Fibroblast of villous mesenchyme (primary cell): ENCODE results near the gene SSTR4. TPM values are rescaled to one million over a fixed set of nuclear protein-coding genes. Genes with fewer than 3 reads are reported as not detected.

Source experiments
- DNase-seq: peaks from one replicate; pipeline ENCODE4 v3.0.0-alpha.2; 2010; ENCODE audit warnings: low read depth
- H3K4me3 ChIP-seq: 2 replicates; pipeline ENCODE4 v1.5.1; 2011; ENCODE audit warnings: low read depth, mild to moderate bottlenecking, low read length
- total RNA-seq: library from RNA; depleted of rRNA; stranded (reverse); fragments of >200 nt; gene quantifications from 2 replicates; pipeline ENCODE4 v1.2.3, GENCODE V29; 2012
- TF ChIP-seq, protein P1 (sequence below): IDR thresholded peaks from 2 replicates; pipeline ENCODE4 v1.5.1; 2012; ENCODE audit warnings: low read depth, mild to moderate bottlenecking, low read length; ENCODE audit not compliant: insufficient read depth

SSTR4 gene
- total RNA-seq, 1 donor = not detected

DNA sequence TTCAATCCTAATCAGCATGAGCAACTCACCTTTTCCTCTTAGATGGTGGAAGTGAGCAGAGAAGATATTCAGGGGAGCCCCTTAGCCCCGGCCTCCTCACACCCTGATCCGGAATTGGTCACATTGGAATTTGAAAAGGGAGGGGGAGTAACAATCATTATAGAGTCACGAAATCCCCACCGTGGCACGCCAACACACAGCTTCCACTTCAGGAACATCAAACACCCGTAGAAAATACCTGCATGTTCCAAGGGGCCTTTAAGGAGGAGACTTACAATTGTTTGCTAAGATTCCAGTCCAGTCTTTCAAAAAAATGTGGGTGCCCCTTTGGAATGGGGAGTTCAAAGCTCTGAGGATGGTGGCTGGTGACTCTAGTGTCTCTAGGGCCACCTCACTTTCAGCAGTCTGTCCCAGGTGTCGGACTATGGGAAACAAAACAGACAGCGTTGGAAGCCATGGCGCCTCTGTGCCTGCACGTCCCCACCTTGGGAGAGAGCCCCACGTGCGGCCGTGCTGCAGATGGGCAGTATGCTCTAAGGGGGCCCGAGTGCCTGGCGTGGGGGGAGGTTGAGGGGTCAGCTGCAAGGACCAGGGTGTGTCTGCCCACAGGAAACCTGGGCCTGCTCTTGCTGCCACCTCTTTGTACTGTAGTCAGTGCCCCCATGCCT, 48.6 kb downstream of the SSTR4 start:
- H3K4me3 ChIP-seq = no peak overlapping the region
- TF ChIP-seq, protein P1, sequence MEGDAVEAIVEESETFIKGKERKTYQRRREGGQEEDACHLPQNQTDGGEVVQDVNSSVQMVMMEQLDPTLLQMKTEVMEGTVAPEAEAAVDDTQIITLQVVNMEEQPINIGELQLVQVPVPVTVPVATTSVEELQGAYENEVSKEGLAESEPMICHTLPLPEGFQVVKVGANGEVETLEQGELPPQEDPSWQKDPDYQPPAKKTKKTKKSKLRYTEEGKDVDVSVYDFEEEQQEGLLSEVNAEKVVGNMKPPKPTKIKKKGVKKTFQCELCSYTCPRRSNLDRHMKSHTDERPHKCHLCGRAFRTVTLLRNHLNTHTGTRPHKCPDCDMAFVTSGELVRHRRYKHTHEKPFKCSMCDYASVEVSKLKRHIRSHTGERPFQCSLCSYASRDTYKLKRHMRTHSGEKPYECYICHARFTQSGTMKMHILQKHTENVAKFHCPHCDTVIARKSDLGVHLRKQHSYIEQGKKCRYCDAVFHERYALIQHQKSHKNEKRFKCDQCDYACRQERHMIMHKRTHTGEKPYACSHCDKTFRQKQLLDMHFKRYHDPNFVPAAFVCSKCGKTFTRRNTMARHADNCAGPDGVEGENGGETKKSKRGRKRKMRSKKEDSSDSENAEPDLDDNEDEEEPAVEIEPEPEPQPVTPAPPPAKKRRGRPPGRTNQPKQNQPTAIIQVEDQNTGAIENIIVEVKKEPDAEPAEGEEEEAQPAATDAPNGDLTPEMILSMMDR = no peak

DNA sequence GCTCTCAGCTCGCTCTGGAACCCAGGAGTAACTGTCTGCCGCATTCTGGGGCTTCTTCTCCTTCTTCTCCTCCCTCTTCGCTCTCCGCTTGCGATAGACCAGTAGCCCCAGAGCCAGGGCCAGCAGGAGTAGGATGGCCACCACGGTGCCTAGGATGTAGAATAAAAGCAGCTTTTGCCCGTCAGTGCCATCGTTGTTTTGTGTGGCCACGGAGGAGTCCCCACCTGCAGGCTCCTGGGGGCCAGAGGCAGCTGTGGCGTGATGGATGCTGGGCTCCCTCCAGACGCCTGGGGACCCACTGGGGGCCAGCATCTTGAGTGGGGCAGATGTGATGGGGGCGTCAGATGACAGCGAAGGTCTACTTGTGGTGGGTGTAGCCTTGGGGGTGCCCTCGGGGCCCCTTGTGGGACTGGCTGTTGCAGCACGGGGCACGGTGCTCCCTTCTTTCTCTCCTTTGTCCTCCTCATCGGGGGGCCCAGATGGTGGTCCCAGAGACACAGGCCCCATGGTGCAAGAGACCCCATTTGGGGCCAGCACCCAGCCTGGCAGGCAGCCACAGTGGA, 49.3 kb downstream of the SSTR4 start:
- H3K4me3 ChIP-seq = no peak overlapping the region
- TF ChIP-seq, protein P1 = no peak
- DNase-seq = no peak

More for the DNA sequence above, 48.6 kb downstream of the SSTR4 start:
- no peak for DNase-seq

DNA sequence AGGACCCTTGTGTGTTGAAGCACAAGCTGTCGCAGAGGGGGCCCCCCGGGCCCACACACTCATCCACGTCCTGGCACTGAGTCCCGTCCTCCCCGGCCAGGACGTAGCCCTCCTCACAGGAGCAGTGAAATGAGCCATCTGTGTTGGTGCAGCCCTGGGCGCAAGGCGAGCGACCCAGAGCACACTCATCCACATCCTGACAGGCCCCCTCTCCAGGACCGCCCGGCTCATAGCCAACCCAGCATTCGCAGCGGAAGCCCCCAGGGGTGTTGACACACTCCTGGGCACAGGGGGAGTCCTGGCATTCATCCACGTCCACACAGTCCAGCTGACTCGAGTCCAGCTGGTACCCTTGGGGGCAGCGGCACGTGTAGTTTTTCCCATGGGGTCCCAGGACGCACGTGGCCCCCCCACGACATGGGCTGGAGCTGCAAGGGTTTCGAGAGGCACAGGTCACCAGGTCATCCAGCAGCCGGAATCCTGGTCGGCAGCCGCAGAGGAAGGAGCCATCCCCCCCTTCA, 49.8 kb downstream of the SSTR4 start:
- TF ChIP-seq, protein P1 = no peak
- no peak for DNase-seq
- H3K4me3 ChIP-seq = no peak overlapping the region

DNA sequence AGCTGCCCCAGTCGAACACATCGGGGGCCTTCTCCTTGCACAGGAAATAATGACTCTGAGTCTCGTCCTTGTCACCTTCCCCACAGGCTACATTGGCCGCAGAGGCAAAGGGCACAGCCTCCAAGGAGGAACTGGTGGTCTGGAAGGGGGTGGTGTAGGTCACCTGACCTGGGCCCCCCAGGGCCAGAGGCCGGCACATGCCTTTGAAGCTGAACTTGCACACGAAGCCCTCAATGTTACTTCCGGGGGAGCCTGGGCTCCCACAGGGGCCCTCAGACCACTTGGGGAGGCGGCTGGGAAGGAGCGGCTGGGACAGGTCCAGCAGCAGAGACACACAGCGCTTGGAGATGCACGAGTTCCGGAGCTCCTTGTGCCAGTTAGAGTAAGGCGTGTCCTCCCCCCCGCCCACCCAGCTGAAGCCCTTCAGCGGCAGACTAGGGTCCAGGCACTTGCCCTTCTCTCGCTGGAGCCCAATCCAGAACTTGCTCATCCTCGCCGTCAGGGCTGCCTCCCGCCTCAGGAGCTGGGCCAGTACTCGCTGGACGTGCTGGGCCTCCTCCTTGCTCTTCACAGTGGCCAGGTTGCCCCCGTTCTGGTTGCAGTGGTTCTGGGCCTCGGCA, 50.4 kb downstream of the SSTR4 start:
- H3K4me3 ChIP-seq = no peak overlapping the region
- TF ChIP-seq, protein P1 = no peak
- DNase-seq = no peak

DNA sequence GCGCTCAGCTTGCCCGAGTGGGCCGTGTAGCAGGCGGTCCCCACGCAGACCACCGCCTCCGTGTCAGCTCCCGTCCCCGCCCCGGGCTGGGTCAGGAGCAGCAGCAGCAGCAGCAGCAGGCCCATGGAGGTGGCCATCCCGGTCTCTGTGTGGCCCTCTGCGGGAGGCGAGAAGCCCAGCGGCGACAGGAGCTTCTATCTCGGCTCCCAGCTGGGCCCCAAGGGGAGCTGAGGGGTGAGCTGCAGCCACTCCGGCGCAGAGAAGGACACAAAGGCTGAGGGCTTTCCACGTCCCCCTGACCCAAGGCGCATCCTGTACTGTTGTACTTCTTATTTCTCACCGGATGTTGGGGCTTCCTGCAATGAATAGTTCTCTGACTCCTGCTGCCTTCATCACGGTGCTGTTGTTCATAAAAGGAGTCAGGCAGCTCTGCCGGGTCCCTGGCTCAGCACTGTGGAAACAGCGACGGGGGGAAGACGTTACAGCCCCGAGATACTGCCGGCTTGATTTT, 51.0 kb downstream of the SSTR4 start, which contains the start of gene CD93:
Gene CD93 (minus strand): TSS at position 269 of the 511 bp plus-strand sequence. CDS start 132 bp downstream, at position 137.
- no peak within 1 kb of the TSS for H3K4me3 ChIP-seq
- TF ChIP-seq, protein P1 = no peak
- DNase-seq = no peak

DNA sequence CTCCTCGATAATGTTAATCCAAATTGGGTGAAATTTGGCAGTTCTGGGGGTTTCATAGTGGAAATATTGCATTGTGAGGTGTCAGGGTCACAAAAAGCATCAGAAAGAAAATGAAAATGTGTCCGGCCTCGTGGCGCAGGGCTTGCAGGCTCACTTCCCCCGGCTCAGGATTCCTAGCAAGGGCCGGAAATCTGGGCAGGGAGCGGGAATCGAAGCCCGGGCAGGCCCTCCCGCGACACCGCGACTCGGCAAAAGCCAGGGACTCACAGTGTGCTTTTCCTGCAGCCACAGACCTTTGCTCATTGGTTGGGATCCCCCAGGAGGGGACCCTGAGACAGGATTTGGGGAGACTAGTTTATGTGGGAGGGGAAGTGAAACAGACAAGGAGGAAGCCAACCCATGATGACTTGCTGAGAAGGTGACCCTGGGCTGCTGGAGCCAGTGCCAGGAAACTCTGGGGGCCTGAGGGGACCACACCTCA, 51.9 kb downstream of the SSTR4 start:
- H3K4me3 ChIP-seq = no peak overlapping the region
- TF ChIP-seq, protein P1 = no peak
- DNase-seq = no peak
